Duodenal mucosa (tissue), 2 donors: ENCODE results near the gene TACR3.
"Not testable (repeated sequence)": the region's sequence is repeated elsewhere in the genome, so short reads cannot be mapped to it uniquely, and the experiment has no call there.

Experiments used
- H3K27ac ChIP-seq: one replicate; pipeline ENCODE4 v1.7.0; 2013; ENCODE audit warnings: low read depth, low read length
- H3K27me3 ChIP-seq, 2 donors: one replicate each; pipeline ENCODE4 v1.7.0; 2013; ENCODE audit warnings: low read length in 2 of 2, control low read depth in 1 of 2; ENCODE audit not compliant: insufficient read depth in 2 of 2, control insufficient read depth in 1 of 2
- H3K36me3 ChIP-seq, 2 donors: one replicate each; pipeline ENCODE4 v1.7.0; 2013; ENCODE audit warnings: low read length in 2 of 2, control low read depth in 1 of 2; ENCODE audit not compliant: insufficient read depth in 2 of 2, control insufficient read depth in 1 of 2
- H3K4me1 ChIP-seq, 2 donors: one replicate each; pipeline ENCODE4 v1.7.0; 2013; ENCODE audit warnings: low read length in 2 of 2, control low read depth in 1 of 2; ENCODE audit not compliant: insufficient read depth in 2 of 2, control insufficient read depth in 1 of 2
- H3K4me3 ChIP-seq, 2 donors: one replicate each; pipeline ENCODE4 v1.7.0; 2013; ENCODE audit warnings: low read length in 2 of 2, low read depth in 1 of 2
- H3K9ac ChIP-seq, 2 donors: one replicate each; pipeline ENCODE4 v1.7.0; 2013; ENCODE audit warnings: low read length in 2 of 2, low read depth in 1 of 2
- H3K9me3 ChIP-seq, 2 donors: one replicate each; pipeline ENCODE4 v1.7.0; 2013; ENCODE audit warnings: low read length in 2 of 2, control low read depth in 1 of 2; ENCODE audit not compliant: control insufficient read depth in 1 of 2

The TACR3 gene

GRCh38 chr4:103719830-103720207 lies at the start of gene TACR3:
TACR3 (minus strand) TSS chr4:103719985; CDS start chr4:103719675, 310 bp downstream.
- Histone ChIP-seq H3K9me3 (peaks cover 0 to 2% of the 10 kb centered on the region in 2 donors), H3K4me1 (no peaks in the 10 kb centered on the region), H3K4me3 (peak within 1 kb of the TSS in 1 of 2 donors; percentile 32), H3K27me3 (no peaks in the 10 kb centered on the region), H3K9ac (no peak within 1 kb of the TSS), H3K27ac (no peak within 1 kb of the TSS), H3K36me3 (no peaks in the 10 kb centered on the region)

DNA sequence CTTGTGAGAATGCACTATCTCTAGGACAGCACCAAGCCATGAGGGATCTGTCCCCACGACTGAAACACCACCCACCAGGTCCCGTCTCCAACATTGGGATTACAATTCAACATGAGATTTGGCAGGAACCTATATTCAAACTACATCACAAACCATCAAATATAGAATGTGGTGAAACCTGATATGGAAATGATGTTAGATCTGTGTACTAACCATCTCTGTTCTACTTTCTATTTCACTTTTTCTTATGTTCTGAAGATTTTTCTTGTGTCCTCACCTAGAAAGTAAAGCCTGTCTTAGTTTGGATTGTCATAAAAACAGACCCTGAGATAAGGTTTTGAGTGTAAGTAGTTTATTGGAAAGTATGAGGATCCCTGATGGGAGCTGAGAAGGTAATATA lies 37.8 kb upstream of the TACR3 start:
- H3K27ac ChIP-seq = no peak overlapping the region
- no peak overlapping the region for H3K4me3 ChIP-seq
- no peaks in the 10 kb centered on the region for H3K36me3 ChIP-seq
- H3K9me3 ChIP-seq = peaks cover 7 to 11% of the 10 kb centered on the region in 2 donors
- H3K9ac ChIP-seq = no peak overlapping the region
- no peaks in the 10 kb centered on the region for H3K27me3 ChIP-seq
- H3K4me1 ChIP-seq = no peaks in the 10 kb centered on the region

- Histone ChIP-seq H3K4me3 (no peak overlapping the region), H3K36me3 (no peaks in the 10 kb centered on the region), H3K9ac (no peak overlapping the region), H3K4me1 (no peaks in the 10 kb centered on the region), H3K27ac (no peak overlapping the region), H3K9me3 (peaks cover 7 to 14% of the 10 kb centered on the region in 2 donors), H3K27me3 (no peaks in the 10 kb centered on the region)
Measured at GRCh38 chr4:103756741-103757140, 37.0 kb upstream of the TACR3 start.

DNA sequence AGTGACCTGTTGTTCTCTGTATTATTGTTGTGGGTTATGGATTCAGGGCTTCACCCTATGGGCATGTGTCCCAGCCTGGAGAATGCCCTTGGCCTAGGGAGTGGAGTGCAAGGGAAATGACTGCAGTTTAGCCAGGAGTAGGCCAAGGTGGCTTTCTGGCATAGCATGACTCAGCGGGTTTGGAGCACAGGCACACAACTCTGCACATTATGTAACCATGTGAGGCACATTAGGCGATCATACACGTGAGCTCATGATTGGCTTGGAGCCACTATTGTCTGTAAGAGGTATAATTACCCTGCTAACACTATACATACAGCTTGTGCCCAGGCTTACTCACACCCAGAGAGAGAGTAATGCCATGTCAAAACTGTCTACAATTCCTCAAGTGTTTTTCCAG lies 35.1 kb upstream of the TACR3 start:
- H3K4me1 ChIP-seq = no peaks in the 10 kb centered on the region
- H3K9ac ChIP-seq = no peak overlapping the region
- no peak overlapping the region for H3K4me3 ChIP-seq
- H3K27me3 ChIP-seq = no peaks in the 10 kb centered on the region
- no peaks in the 10 kb centered on the region for H3K36me3 ChIP-seq
- peaks cover 7 to 14% of the 10 kb centered on the region in 2 donors for H3K9me3 ChIP-seq
- H3K27ac ChIP-seq = no peak overlapping the region

DNA sequence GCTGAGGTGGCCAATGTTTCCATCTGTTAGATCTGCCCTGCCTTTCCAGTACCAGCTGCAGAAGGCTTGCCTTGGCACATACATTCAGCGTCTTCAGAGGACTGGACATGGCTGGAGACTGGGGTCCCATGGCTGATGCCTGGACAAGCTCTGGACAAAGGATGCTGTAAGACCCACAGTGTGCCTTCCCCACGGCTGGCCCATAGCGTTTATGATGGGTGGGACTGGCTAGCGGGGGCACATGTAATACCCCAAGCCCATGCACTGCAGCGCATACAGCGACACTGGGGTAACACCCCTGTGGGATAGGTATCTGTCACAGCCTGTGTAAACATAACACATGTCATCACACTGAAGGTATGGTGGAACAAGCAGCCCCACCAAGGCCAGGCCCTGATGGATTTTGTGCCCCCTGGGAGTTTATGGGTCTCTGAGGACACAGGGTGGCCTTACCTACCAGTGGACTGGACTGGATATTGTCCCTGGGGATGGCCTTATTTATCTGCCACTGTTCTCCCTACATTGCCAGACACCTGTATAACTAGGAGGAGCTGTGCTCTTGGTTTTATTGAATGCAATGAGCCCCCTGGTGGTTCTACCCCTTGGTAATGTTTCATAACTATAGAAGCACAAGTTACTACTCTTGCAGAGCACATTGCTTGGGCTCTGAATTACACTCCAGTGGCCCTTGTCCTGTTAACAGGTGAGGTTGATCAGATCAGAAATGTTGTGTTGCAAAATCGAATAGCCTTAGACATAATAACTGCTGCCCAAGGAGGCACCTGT lies 34.3 kb upstream of the TACR3 start:
- no peak overlapping the region for H3K27ac ChIP-seq

GRCh38 chr4:103723150-103723549 lies 3.4 kb upstream of the TACR3 start:
- not testable (repeated sequence) for H3K4me1 ChIP-seq, H3K4me3 ChIP-seq, H3K9me3 ChIP-seq, H3K27me3 ChIP-seq, H3K9ac ChIP-seq, H3K27ac ChIP-seq, H3K36me3 ChIP-seq

More for the DNA sequence above, 34.3 kb upstream of the TACR3 start:
- H3K36me3 ChIP-seq = no peaks in the 10 kb centered on the region
- peaks cover 7 to 14% of the 10 kb centered on the region in 2 donors for H3K9me3 ChIP-seq
- H3K27me3 ChIP-seq = no peaks in the 10 kb centered on the region
- no peak overlapping the region for H3K4me3 ChIP-seq
- H3K9ac ChIP-seq = no peak overlapping the region
- H3K4me1 ChIP-seq = no peaks in the 10 kb centered on the region

DNA sequence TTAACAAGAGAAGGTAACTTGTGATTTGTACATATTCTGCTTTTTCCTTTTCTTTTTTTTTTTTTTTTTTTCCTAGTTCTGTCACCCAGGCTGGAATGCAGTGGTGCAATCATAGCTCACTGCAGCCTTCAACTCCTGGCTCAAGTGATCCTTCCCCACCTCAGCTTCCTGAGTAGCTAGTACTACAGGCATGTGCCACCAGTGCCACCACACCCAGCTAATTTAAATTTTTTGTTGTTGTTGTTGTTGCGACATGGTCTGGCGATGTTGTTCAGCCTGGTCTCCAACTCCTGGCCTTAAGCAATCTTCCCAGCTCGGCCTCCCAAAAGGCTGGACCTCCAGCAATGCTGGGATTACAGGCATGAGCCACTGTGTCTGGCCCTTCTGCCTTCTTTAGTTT lies 1.5 kb upstream of the TACR3 start:
- Histone ChIP-seq H3K27ac (no peak overlapping the region), H3K27me3 (no peaks in the 10 kb centered on the region), H3K36me3 (no peaks in the 10 kb centered on the region), H3K9ac (no peak overlapping the region), H3K4me3 (no peak overlapping the region), H3K9me3 (peaks cover 0 to 2% of the 10 kb centered on the region in 2 donors), H3K4me1 (no peaks in the 10 kb centered on the region)

DNA sequence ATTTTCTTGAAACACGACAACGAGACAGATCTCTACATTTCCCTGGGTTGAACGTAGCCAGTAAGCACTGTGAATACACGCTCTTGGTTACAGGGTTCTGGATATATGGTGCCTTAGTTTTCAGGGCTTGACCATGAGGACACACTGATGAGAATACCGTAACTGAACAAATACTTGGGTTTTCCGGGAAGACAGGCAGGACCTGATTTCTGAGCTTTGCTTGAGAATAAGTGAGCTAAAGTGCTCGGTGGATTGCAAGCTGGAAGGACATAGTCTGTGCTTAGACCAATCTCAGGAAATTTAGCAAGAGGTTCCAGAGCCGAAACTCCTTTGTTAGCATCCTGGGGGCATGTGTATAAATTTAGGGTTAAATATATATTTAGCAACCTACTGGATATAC lies 876 bp upstream of the TACR3 start:
- Histone ChIP-seq H3K4me1 (no peaks in the 10 kb centered on the region), H3K27me3 (no peaks in the 10 kb centered on the region), H3K27ac (no peak overlapping the region), H3K4me3 (no peak overlapping the region), H3K9ac (no peak overlapping the region), H3K9me3 (peaks cover 0 to 2% of the 10 kb centered on the region in 2 donors), H3K36me3 (no peaks in the 10 kb centered on the region)

DNA sequence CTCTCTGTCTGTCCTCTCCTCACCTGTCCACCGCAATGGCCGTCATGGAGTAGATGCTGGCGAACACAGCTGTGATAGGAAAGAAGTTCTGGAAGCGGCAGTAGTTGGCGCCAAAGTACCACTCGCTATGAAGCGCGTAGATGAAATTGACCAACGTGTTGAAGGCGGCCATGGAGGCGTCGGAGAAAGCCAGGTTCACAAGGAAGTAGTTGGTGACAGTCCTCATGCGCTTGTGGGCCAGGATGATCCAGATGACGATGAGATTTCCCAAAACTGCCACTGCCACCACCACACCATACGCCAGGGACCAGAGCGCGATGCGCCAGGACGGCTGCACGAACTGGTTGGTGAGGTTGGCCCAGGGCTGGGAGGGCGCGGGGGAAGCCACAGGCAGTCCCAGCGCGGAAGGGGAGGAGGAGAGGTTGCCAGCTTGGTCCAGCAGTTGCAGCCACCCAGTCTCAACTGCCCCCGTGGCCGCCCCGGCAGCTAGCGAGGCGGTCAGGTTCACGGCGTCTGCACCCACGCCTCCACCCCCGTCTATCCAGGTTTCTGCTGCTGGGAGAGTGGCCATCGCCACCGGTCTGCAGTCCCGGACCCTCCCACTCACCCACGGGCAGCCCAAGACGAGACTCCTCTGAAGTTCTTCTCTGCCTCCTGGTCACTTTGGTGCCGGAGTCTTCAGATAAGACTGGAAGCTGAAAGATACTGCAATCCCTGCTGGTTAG lies 518 bp downstream of the TACR3 start:
- peaks cover 0 to 2% of the 10 kb centered on the region in 2 donors for H3K9me3 ChIP-seq
- H3K36me3 ChIP-seq = no peaks in the 10 kb centered on the region
- H3K4me3 ChIP-seq = peak overlapping the region in 1 of 2 donors; percentile 32
- no peak overlapping the region for H3K9ac ChIP-seq
- H3K27me3 ChIP-seq = no peaks in the 10 kb centered on the region
- H3K27ac ChIP-seq = no peak overlapping the region
- H3K4me1 ChIP-seq = no peaks in the 10 kb centered on the region

DNA sequence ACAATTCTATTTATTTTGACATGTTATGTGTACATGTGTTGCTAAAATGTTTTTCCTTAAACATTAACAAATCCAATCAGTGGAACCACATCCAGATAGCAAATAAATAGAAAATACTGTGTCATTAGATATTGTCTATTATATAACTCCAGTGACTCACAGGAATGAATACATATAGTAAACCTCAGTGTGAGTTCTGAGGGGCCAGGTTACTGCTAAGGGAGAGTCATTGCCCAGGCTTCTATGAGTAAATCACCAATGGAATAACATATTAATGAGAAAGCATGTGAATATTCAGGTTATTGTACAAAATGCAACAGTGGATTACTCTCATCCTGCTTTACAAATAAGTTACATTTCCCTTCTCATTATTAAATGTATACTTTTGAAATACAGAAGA lies 27.2 kb downstream of the TACR3 start:
- Histone ChIP-seq H3K4me1 (no peaks in the 10 kb centered on the region), H3K4me3 (no peak overlapping the region), H3K27me3 (no peaks in the 10 kb centered on the region), H3K36me3 (no peaks in the 10 kb centered on the region), H3K9me3 (peaks cover 0 to 5% of the 10 kb centered on the region in 2 donors), H3K9ac (no peak overlapping the region), H3K27ac (no peak overlapping the region)
